NCI-H1105 treated with DMSO at 0.1 percent for 48 hours (cell line): ENCODE results near the gene PHF13.
"Not testable (repeated sequence)": the region's sequence is repeated elsewhere in the genome, so short reads cannot be mapped to it uniquely, and the experiment has no call there.

Experiments used
- DNase-seq: peaks from one replicate; lab custom pipeline; 2025; lab: John Stamatoyannopoulos, UW

The PHF13 gene

GRCh38 chr1:6587261-6588005, 26.1 kb upstream of the PHF13 start:
- DNase-seq, result peak; percentile 72

- no peak for DNase-seq
These were observed 25.2 kb upstream of the PHF13 start for GRCh38 chr1:6588128-6588892.

GRCh38 chr1:6588893-6589520, 24.5 kb upstream of the PHF13 start:
- no peak for DNase-seq

GRCh38 chr1:6590046-6590445, 23.5 kb upstream of the PHF13 start:
- DNase-seq, result no peak

GRCh38 chr1:6591222-6591621, 22.3 kb upstream of the PHF13 start:
- no peak for DNase-seq

- no peak for DNase-seq
These were observed 21.9 kb upstream of the PHF13 start for GRCh38 chr1:6591644-6592043.

- DNase-seq, result no peak
These were observed 21.1 kb upstream of the PHF13 start for GRCh38 chr1:6592441-6592840.

- no peak for DNase-seq
These were observed 20.5 kb upstream of the PHF13 start for GRCh38 chr1:6592865-6593593.

- no peak for DNase-seq
These were observed 19.7 kb upstream of the PHF13 start for GRCh38 chr1:6593810-6594209.

- DNase-seq, result no peak
These were observed 18.4 kb upstream of the PHF13 start for GRCh38 chr1:6594977-6595740.

- DNase-seq, result no peak
These were observed 17.2 kb upstream of the PHF13 start for GRCh38 chr1:6596351-6596750.

- DNase-seq, result no peak
These were observed 16.4 kb upstream of the PHF13 start for GRCh38 chr1:6596886-6597776.

- no peak for DNase-seq
These were observed 15.8 kb upstream of the PHF13 start for GRCh38 chr1:6597777-6598131.

- no peak for DNase-seq
These were observed 14.2 kb upstream of the PHF13 start for GRCh38 chr1:6599141-6599975.

- not testable (repeated sequence) for DNase-seq
These were observed 13.5 kb upstream of the PHF13 start for GRCh38 chr1:6599991-6600390.

- no peak for DNase-seq
These were observed 13.0 kb upstream of the PHF13 start for GRCh38 chr1:6600410-6601048.

GRCh38 chr1:6601049-6601922, 12.2 kb upstream of the PHF13 start:
- peak; percentile 42 for DNase-seq
